ENCODE data around the gene KRTAP10-3. TPM values are rescaled to one million over a fixed set of nuclear protein-coding genes. Genes with fewer than 3 reads are reported as not detected.

KRTAP10-3 gene
- total RNA-seq, 3 donors from 2014 or later (not counting 1 experiment from before 2014, with no cell fraction given): not detected

GRCh38 chr21:44524414-44525371 is 33.9 kb downstream of the KRTAP10-3 start:
- Mint-ChIP-seq H3K27ac (no peak overlapping the region), H3K27me3 (ENCODE audit: low read depth in 2 of 2) (no peaks in the 10 kb centered on the region), H3K36me3 (no peaks in the 10 kb centered on the region), H3K4me3 (no peak overlapping the region), H3K9me3 (no peaks in the 10 kb centered on the region), H3K4me1 (peaks cover 0 to 5% of the 10 kb centered on the region in 2 donors)
- Histone ChIP-seq H3K27me3 (ENCODE audit: control insufficient read depth, insufficient read depth, low read length) (no peaks in the 10 kb centered on the region), H3K4me3 (ENCODE audit: low read length) (no peak overlapping the region), H3K27ac (ENCODE audit: low read length) (no peak overlapping the region), H3K4me1 (ENCODE audit: control insufficient read depth, insufficient read depth, low read length) (no peaks in the 10 kb centered on the region), H3K36me3 (ENCODE audit: control insufficient read depth, insufficient read depth, low read length) (no peaks in the 10 kb centered on the region), H3K9me3 (ENCODE audit: control insufficient read depth, insufficient read depth, low read length) (no peaks in the 10 kb centered on the region)
- DNase-seq (no peak), ATAC-seq (no peak)
- intact Hi-C loops (cut with micrococcal nuclease): no loop called here
- 79% methylated on average over 2 of the region's 2 CpGs for WGBS (ENCODE audit: insufficient coverage)
- no peak for TF ChIP-seq CTCF (IDR thresholded peaks at IDR 0.05)

GRCh38 chr21:44523567-44524413 is 34.8 kb downstream of the KRTAP10-3 start:
- H3K9me3 ChIP-seq (ENCODE audit: control insufficient read depth, insufficient read depth, low read length): no peaks in the 10 kb centered on the region
- H3K27ac ChIP-seq (ENCODE audit: low read length): no peak overlapping the region
- H3K9me3 Mint-ChIP-seq: no peaks in the 10 kb centered on the region
- no peak overlapping the region for H3K4me3 Mint-ChIP-seq
- H3K36me3 Mint-ChIP-seq: no peaks in the 10 kb centered on the region
- WGBS (ENCODE audit: insufficient coverage): 65% methylated on average over 1 of the region's 1 CpG
- H3K27ac Mint-ChIP-seq: no peak overlapping the region
- H3K4me1 ChIP-seq (ENCODE audit: control insufficient read depth, insufficient read depth, low read length): no peaks in the 10 kb centered on the region
- DNase-seq (no peak), ATAC-seq (no peak)
- intact Hi-C loops (cut with micrococcal nuclease): no loop called here
- H3K27me3 ChIP-seq (ENCODE audit: control insufficient read depth, insufficient read depth, low read length): no peaks in the 10 kb centered on the region
- no peaks in the 10 kb centered on the region for H3K4me1 Mint-ChIP-seq
- H3K27me3 Mint-ChIP-seq (ENCODE audit: low read depth in 2 of 2): no peaks in the 10 kb centered on the region
- H3K4me3 ChIP-seq (ENCODE audit: low read length): no peak overlapping the region
- no peaks in the 10 kb centered on the region for H3K36me3 ChIP-seq (ENCODE audit: control insufficient read depth, insufficient read depth, low read length)
- no peak for TF ChIP-seq CTCF (IDR thresholded peaks at IDR 0.05)

- no peaks in the 10 kb centered on the region for H3K36me3 ChIP-seq (ENCODE audit: control insufficient read depth, insufficient read depth, low read length)
- H3K4me1 ChIP-seq (ENCODE audit: control insufficient read depth, insufficient read depth, low read length): no peaks in the 10 kb centered on the region
- no peak overlapping the region for H3K4me3 ChIP-seq (ENCODE audit: low read length)
Measured at GRCh38 chr21:44522753-44523204, 35.8 kb downstream of the KRTAP10-3 start.

More at GRCh38 chr21:44522753-44523204, 35.8 kb downstream of the KRTAP10-3 start:
- Mint-ChIP-seq H3K36me3 (no peaks in the 10 kb centered on the region), H3K4me3 (no peak overlapping the region), H3K27me3 (ENCODE audit: low read depth in 2 of 2) (peaks cover 0 to 4% of the 10 kb centered on the region in 2 donors), H3K9me3 (no peaks in the 10 kb centered on the region), H3K4me1 (peaks cover 0 to 3% of the 10 kb centered on the region in 2 donors), H3K27ac (no peak overlapping the region)
- no peak for DNase-seq
- H3K27me3 ChIP-seq (ENCODE audit: control insufficient read depth, insufficient read depth, low read length): no peaks in the 10 kb centered on the region
- intact Hi-C loops (cut with micrococcal nuclease): no loop called here
- 92% methylated on average over 1 of the region's 1 CpG for WGBS (ENCODE audit: insufficient coverage)
- TF ChIP-seq CTCF (IDR thresholded peaks at IDR 0.05): no peak
- no peaks in the 10 kb centered on the region for H3K9me3 ChIP-seq (ENCODE audit: control insufficient read depth, insufficient read depth, low read length)
- no peak for ATAC-seq
- H3K27ac ChIP-seq (ENCODE audit: low read length): no peak overlapping the region

All from natural killer cell (primary cell).